NCI-H1417 treated with DMSO at 0.1 percent for 48 hours (cell line): ENCODE data around the gene ADGB.
"Not testable (repeated sequence)": the region's sequence is repeated elsewhere in the genome, so short reads cannot be mapped to it uniquely, and the experiment has no call there.

Source experiments
- DNase-seq: peaks from one replicate; lab custom pipeline; 2025; lab: John Stamatoyannopoulos, UW

ADGB gene

DNA sequence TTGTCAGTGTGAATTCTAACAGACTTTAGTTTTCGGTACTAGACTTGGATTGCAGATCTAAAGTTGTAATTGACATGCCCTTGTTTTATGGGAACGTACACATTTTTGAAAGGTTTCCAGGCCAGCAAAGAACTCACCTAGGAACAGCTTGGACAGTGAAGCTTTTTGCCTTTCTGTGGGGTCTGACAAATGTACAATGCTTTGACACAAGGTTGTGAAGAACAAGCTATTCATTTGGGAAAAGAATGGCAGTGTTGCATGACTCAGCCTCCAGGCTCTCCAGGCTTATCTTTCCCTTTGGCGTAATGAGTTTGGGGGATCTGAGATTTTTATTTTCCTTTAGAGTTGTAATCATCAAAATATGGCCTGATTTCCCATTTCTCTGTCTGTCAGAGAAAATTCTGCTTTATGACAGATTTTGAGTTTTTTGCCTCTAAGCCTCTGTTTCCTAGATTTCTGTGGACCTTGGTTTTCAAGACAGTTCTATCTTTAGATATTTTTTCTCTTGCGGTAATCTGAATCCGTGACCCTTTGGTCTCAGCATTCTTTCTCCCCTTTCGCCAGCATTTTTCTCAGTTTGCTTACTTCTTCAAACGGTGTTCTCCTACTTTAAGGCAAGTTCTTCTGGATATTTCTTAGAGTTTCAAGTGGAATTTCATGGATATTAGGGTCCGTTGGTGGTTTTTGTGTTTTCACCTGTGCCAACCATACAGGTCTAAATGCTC, 221.0 kb downstream of the ADGB start:
- DNase-seq: no peak

DNA sequence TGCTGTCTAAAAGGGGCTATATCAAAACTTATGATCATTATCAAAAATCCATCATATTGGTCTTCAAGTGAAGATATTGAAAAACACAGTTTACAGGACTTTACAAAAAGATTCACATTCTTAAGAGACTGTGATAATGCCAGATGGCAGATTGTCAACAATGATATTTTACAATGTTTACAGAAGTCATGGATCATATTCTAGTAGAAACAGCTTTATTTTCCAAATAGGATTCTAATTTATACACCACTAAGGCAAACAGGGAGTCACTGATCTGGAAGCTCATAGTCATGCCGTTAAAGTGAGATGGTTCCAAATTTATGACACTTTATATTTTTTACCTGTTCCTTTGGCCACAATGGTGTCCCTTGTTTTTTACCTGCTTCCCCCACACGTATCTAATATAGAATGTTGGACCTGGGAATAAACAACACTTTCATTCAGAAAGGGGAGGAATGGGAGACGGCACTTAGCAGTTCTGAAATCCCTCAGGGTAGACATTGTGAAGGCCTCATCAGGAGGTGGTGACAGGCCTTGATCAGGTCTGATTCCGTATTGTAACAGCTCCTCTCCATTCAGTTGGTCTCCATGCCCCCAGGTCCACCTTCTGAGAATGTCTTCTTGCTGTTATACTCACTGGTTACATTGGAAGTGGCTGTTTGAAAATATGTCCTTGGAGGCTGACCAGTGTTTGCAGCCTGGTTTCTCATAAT, 228.6 kb downstream of the ADGB start:
- DNase-seq: no peak

DNA sequence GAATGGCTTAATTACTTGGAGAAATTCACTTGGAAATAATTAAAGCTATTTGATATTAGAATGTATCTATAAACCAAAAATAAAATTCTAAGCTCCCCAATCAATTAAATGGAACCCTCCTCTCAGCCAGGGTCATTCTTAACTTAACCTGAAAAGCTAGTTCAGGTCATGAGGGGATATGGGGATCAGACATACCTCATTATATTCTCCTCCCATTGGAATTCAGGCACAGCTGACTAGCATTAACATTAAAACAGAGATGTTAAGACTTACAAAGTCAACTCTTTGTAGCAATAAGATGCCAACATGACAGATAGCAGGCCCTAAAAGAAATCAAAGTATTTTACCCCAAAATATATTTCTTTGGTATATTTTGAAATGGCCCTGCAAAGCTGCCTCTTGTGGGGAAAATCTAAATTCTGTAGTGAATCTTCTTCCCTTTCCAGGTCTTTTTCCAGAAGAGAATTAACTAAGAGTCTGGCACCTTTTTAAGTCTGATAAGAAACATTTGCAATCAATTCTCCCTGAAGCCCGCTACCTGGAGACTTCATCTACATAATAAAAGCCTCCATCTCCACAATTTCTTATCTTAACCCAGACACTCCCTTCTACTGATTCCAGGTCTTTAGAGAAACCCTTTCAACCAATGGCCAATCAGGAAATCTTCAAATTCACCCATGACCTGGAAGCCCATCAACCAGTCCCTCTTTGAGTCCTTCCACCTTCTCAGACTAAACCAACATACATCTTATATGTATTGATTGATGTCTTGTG, 231.2 kb downstream of the ADGB start:
- DNase-seq: no peak

DNA sequence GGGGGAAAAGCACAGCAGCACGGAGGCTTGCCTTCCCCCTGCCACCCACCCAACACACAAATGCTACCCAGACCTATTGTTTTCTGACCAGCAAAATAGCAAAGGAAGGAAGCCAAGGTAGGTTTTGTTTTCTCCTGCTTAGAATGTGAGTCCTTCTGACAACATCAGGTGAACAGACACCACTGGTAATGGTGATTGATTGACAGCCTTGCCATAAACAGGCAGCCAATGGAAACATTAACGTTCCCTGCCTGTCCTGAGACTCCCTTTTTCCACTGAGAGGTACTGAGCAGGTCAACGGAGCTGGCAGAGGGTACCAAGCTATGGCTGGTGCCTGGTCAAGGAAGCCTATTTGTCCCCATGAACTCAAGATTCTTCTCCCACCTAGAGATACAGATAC, 234.4 kb downstream of the ADGB start:
- no peak for DNase-seq

DNA sequence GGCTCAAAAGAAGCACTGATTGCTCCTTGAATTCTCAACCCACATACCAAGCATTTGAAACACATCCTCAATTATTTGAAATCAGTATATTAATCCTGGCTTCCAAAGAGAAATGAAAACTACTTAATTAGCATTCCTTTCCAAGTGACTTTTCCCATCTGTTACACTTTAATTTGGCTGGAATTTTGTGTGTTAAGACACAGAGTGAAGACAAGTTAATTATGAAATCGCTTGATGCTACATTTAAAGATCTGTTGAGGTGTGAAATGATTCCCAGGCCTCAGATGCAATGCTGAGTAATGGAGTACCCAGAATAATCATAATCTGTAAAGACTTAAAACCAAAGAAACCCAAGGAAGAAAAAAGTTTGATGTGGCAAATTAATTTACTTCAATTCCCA, 241.4 kb downstream of the ADGB start:
- DNase-seq: no peak

DNA sequence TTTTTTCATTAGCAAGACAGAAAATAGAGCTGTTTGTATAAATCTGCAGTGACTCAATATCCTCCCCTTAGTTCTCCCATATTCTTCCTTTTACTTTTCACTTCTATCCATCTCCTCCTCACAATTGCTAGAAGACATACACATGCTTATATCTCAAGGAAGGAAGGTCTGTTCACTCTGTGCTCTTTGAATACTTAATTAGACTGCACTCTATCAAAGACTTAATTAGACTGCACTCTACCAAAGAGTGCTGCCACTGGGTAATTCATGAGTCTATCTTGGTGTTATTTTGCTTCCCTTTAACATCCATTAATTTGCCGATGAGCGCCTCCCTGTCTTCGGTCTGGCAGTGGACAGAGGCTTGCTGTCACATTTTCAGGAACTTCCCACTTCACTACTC, 241.9 kb downstream of the ADGB start:
- no peak for DNase-seq

DNA sequence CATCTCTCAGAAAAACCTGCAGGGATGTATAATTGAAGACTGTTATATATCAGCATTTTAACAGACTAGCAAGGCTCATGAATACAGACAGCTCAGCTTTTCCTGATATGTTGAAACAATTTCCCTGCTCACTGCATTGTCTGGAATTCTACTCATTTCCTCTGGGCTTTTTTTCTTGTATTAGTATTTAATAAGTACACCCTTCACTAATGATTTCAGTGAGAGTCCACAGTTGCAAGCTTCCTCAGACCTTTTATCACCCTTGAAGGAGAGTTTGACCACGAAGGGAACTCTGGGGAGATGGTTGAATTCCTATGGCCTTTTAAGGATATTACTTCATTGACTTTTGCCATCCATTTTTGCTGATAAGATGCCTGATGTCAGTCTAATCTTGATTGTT, 248.7 kb downstream of the ADGB start:
- no peak for DNase-seq

DNA sequence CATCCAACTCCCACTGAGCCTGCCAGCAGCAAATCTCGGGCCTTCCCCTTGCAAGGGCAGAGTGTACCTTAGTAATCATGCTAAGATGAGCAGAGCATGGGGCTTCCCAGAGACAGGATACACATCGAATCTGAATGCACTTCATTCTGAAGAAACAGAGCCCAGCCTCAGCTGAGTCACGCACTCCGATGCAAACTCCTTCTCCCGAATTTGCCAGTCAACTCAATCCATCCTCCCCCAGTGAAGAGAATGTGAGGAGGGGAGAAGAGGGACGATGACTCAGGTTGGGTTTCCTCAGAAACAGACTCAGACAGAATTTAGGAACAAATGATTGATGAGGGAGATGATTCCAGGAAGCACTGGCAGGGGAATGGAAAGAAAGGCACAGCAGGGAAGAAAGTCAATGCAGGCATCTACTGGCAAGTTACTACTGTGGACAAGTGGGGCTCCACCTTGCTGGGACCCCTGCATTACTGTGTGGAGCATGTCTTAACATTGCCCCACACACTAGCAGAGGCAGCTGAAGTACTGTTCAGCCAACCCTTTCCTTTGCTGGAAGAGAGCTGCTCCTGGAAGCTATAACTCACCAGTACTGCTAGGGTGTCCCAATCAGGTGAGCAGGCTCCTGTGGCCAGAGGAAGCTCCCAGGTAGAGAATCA, 251.6 kb downstream of the ADGB start:
- DNase-seq: no peak

DNA sequence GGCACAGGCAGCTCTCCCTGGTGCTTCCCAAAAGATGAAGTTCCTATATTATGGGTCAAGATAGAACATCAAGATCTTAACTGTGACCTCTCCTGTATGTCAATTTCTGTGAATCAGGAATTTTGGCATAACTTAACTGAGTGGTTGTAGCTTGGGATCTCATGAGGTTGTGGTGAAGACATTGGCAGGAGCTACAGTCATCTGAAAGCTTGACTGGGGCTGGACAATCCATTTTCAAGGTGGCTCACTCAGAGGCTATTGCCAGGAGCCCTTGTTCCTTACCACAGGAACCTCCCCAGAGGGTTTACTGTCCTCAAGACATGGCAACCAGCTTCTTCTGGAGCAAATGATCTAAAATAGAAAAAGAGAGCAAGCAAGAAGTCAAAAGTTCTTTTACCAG, 252.2 kb downstream of the ADGB start:
- DNase-seq: no peak

DNA sequence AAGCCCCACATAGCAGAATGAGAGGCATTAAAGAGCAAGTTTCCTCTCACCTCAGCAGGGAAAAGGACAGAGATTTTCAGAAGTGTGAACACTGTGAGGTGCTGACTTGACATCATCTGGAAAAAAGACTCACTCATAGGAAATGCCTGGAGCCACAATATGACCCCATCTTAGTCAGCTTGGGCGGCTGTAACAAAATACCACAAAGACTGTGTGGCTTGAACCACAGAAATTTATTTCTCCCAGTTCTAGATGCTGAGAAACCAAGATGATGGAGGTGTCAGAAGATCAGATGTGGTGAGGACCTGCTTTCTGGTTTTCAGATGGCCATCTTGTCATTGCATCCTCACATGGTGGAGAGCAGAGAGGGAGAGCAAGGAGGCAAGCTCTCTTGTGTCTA, 253.1 kb downstream of the ADGB start:
- no peak for DNase-seq

DNA sequence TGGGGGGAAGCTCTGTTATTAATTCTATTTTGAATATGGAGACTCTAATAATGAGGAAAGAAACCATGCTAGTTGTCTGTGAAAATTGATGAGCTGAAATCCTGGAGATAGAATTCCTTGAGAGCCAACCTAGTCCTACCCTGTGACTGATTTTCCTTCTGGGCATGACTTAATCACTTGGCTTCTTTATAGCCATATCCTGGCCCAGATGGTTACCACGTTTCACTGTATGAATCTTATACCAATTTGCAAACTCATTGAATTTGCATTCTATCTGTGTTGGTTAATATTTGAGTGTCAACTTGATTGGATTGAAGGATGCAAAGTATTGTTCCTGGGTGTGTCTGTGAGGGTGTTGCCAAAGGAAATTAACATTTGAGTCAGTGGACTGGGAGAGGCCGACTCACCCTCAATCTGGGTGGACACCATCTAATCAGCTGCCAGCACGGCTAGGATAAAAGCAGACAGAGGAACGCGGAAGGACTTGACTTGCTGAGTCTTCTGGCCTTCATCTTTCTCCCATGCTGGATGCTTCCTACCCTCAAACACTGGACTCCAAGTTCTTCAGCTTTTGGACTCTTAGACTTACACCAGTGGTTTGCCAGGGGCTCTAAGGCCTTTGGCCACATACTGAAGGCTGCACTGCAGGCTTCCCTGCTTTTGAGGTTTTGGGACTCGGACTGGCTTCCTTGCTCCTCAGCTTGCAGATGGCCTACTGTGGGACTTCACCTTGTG, 255.9 kb downstream of the ADGB start:
- DNase-seq: not testable (repeated sequence)

DNA sequence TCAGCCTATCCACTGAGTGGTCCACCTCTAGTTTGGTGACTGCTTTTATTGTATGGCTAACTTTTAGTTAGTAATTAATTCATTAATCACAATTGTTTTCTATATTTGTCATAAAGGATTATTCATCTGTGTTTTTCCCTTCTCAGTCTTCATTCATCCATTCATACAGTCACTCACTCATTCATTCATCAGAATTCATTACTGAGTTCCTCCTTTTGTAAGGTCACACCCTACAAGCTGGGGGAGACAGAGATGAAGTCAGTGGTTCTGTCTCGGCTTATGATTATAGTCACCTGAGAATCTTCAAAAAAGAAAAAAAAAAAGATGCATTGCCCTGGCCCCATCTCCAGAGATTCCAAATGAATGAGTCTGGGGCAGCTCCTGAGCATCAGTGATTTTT, 257.1 kb downstream of the ADGB start:
- DNase-seq: no peak

DNA sequence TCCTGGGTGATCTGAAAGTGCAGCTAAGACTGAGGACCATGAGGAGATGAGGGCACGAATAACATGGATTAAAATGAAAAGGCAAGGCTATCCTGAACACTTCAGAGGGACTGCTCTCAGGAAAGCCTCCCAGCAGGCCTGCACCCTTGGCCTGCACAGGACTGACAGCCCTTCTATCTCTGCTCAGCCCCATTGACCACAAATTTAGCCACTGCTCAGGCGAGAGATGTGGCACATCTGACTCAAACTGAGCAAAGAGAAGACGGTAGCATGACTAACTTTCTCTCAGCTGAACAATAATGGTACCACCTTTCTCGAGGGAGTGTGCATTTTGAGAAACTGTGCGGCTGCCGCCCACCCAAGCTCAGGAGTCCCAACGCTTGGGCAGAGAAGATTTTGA, 257.5 kb downstream of the ADGB start:
- no peak for DNase-seq

DNA sequence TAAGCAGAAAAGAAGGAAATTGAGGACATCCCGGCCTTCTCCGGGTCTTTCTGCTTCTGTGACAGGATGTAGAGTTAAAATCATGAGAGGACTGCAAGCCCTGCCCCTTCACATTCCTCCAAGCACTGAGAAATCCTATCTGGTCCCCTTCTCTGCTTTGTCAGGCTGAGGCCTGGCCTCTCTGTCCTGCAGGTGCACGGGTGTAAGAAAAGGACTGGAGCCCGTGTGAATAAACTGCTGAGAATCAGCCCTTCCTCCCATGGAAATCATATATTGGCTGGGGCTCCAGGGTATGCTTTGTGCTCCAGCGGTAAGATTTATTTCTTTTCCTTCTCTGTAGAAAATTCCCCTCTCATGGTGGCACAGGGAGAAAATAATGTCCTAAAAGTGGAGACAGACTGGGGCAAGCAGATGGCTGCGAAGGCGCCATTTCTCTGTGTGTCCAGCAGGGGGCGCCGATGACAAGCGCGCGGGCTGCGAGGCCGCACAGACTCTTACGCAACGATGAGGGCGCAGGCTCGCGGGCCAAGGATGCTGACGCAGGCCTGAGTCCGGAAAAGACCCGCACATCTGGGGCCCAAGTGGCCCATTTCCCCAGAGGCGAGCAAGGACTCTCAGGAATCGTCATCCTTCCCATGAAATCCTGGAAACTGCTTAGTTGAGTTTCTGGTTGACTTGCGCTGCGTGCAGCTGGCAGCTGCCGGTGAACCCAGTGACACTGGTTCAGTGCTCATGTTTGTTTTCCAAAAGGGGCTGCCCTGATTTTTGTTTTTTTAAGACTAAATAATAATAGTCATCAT, 258.6 kb downstream of the ADGB start:
- DNase-seq: peak; percentile 65

DNA sequence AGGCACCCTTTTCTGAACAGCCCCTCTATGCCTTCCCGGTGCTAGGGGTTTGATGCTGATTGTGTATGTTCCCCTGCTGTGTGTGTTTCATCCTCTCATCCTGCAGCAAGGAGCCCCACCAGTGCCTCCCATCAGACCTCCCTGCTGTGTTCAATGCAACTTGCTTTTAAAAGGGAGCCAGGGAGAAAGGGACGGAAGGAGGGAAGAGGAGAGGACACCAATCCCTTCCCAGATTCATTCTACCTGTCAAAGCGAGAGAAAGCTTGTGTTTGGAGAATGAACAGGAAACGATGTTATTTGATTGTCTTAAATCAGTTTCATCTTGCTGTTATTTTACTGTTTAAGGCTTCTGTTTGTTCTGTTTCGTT, 259.2 kb downstream of the ADGB start:
- DNase-seq: peak; percentile 65

DNA sequence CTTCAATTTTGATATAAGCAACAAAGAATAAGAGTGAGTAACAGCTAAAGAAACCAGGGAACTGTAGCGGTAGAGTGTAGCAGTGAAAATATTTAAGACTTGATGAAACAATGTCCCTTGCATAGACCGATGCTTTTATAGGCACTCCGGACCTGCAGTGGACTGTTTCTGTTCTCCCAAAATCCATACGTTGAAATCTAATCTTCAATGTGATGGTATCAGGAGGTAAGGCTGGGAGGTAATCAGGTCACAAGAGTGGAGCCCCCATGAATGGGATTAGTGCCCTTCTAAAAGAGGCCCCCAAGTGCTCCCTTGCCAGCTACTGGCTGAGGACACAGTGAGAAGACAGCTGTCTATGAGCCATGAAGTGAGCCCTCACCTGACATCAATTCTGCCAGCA, 260.4 kb downstream of the ADGB start:
- no peak for DNase-seq

DNA sequence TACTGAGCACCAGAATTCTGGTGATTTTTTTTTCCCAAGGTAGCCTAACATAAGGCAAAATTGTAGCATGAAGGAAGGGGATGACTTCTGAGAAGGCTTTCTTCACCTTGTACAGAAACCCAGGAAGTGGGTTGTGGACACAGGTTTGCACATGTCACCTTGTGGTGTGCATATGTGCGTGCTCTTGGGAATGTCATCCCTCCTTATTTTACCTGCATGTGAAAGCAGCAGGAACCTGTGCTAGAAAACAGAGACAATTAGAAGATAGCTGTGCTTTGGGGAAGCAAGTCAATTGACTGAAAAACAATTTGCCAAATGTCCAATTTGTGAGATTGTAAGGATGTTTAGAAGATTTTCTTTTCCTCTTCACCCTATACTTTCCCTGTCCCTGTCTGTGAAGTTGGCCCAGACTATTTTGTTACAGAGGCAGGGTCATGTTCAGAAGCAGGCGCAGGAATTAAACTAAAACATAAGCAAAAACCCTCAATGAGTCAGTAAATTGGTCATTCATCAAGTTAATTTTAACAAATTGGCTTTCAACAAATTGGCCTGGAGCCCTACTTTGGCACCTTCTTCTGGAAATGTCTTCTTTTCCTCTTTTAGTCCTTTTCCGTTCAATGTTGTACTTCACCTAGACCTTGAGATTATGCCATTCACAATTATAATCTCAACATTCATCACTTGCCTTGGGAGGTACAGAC, 261.2 kb downstream of the ADGB start:
- no peak for DNase-seq

DNA sequence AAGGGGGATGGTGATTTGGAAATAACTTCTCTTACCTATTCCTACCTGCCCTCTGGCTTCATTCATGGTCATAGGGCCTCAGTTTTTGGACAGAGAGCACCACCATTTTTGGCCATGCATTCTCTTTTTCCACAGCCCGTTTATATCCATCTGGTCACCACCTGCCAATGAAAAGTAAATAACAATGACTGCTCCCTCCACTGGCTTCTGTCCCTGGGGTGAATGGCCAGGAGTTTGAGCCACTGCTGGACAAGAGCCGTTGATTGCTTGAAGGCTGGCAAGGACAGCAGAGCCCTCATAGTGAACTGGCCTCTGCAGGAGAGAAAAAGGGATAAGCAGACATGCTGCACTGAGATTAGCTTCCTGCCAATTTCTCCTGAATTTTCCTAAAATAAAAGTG, 261.8 kb downstream of the ADGB start:
- DNase-seq: no peak

DNA sequence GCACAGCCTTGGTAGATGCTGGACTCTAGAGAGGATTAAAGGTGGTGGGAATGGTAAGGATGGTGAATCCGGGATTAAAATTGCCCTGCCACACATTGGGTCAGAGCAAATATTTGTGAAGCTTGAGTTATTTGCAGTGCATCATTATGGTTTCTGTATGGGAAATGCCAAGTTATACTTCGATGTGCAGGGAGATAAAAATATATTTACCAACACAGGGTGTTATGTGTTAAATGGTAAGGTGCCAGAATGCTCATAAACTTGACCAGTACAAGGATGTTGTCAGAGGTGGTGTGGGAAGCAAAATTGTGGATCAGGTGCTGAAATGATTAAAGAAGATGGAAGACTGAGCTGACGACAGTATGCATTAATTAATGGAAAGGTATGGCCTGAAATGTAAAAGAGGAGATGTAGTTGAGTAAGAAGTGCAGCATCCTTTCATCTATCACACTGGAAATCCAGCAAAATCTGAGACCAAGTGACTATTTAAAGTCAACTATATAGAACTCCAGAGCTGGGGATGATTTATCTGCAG, 262.3 kb downstream of the ADGB start:
- no peak for DNase-seq

DNA sequence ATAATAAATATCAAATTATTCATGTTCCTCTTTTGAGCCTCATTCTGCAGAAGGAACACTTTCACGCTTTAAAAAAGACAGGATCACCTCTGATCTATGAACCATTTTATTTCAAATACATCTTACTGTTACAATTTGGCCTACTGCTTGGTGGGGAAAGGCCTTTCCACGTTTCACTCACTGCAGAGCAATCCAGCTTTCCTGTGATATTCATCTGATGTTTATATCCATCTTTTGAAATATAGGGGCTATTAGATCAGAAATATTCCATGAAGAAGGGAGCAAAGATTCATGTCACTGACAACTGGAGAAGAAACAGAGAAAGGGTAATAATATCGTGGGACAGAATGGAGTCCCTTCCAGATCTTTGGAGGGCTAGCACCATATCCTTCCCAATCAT, 262.9 kb downstream of the ADGB start:
- DNase-seq: no peak
